ENCODE measurements around the gene CARD19.

DNA sequence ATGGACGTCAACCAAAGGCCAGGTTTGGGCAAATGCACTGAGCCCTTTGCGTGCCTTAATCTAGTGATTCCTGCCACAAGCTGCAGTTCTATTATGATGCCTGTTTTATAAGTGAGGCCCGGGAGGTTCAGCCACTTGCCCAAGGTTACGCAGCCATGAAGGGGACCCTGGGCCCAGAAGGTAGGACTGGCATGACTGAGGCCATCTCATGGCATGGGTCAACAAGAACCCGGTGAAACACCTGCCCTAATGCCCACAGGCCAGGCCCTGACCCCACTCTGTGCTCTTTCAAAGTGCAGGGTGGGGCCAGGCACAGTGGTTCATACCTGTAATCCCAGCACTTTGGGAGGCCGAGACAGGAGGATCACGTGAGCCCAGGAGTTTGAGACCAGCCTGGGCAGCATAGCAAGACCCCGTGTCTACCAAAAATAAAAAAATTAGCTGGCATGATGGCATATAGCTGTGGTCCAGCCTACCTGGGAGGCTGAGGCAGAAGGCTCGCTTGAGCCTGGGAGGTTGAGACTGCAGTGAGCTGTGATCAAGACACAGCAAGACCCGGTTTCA is 29.4 kb downstream of the CARD19 start:
- TF ChIP-seq, protein P1, sequence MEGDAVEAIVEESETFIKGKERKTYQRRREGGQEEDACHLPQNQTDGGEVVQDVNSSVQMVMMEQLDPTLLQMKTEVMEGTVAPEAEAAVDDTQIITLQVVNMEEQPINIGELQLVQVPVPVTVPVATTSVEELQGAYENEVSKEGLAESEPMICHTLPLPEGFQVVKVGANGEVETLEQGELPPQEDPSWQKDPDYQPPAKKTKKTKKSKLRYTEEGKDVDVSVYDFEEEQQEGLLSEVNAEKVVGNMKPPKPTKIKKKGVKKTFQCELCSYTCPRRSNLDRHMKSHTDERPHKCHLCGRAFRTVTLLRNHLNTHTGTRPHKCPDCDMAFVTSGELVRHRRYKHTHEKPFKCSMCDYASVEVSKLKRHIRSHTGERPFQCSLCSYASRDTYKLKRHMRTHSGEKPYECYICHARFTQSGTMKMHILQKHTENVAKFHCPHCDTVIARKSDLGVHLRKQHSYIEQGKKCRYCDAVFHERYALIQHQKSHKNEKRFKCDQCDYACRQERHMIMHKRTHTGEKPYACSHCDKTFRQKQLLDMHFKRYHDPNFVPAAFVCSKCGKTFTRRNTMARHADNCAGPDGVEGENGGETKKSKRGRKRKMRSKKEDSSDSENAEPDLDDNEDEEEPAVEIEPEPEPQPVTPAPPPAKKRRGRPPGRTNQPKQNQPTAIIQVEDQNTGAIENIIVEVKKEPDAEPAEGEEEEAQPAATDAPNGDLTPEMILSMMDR (IDR thresholded peaks at IDR 0.05), result no peak
- TF ChIP-seq EZH2 (IDR thresholded peaks at IDR 0.05; ENCODE audit: borderline replicate concordance, insufficient read depth, low read depth, low read length, poor library complexity, severe bottlenecking), result no peak
